SK-N-SH (cell line): ENCODE results near the gene CENPE. TPM values are rescaled to one million over a fixed set of nuclear protein-coding genes. Genes with fewer than 3 reads are reported as not detected.

Experiments used
- CTCF ChIA-PET: fragments of 300-600, 350-600 bp; formaldehyde crosslinking; extraction: SDS; loops from one replicate; lab custom pipeline; 2021; lab: Yijun Ruan, JAX
- POLR2A ChIA-PET: fragments of 350-600 bp; sonication (Branson Sonifier 250); formaldehyde crosslinking; extraction: SDS; loops from one replicate; lab custom pipeline; 2020; ENCODE audit warnings: antibody characterized with exemption, inconsistent platforms; lab: Yijun Ruan, JAX
- DNase-seq: peaks from one replicate; pipeline ENCODE4 v3.0.0; 2012
- H2AFZ ChIP-seq: fragments of 200-600 bp; sonication (generic); 2 replicates; pipeline ENCODE4 v1.8.1; 2016; ENCODE audit warnings: antibody characterized with exemption, mild to moderate bottlenecking, low read depth
- H3F3A ChIP-seq: fragments of 200-600 bp; sonication (generic); replicated peaks from 2 replicates; pipeline ENCODE3; 2016; ENCODE audit warnings: antibody characterized with exemption, mild to moderate bottlenecking; ENCODE audit not compliant: insufficient read depth
- H3K27ac ChIP-seq, 2 experiments: fragments of 200-500 bp in 1 of 2; fragments of 200-600 bp in 1 of 2; sonication (Bioruptor generic) in 1 of 2; sonication (generic), shearing (Covaris generic) in 1 of 2; 2 replicates each; pipeline versions ENCODE4 v1.5.1 to v1.6.1; 2014 to 2016; ENCODE audit warnings: low read depth in 2 of 2, inconsistent platforms in 1 of 2, low read length in 1 of 2, mild to moderate bottlenecking in 1 of 2, mixed read lengths in 1 of 2
- H3K27me3 ChIP-seq: fragments of 200-600 bp; sonication (generic), shearing (Covaris generic); 2 replicates; pipeline ENCODE4 v1.6.1; 2016; ENCODE audit warnings: mixed run types; ENCODE audit not compliant: insufficient read depth
- H3K36me3 ChIP-seq, 2 experiments: fragments of 200-500 bp in 1 of 2; fragments of 200-600 bp in 1 of 2; sonication (Bioruptor generic) in 1 of 2; sonication (generic) in 1 of 2; replicated peaks in 1 of 2; 2 replicates each; pipeline versions ENCODE3 to v1.5.1; 2014 to 2016; ENCODE audit warnings: low read length in 1 of 2, mild to moderate bottlenecking in 1 of 2; ENCODE audit not compliant: insufficient read depth in 2 of 2, control insufficient read depth in 1 of 2
- H3K4me1 ChIP-seq, 2 experiments: fragments of 200-500 bp in 1 of 2; fragments of 200-600 bp in 1 of 2; sonication (Bioruptor generic) in 1 of 2; sonication (generic), shearing (Covaris generic) in 1 of 2; 2 replicates each; pipeline versions ENCODE4 v1.5.1 to v1.6.1; 2014 to 2016; ENCODE audit warnings: low read depth in 1 of 2, low read length in 1 of 2, mixed run types in 1 of 2; ENCODE audit not compliant: insufficient read depth in 2 of 2, control insufficient read depth in 1 of 2
- H3K4me2 ChIP-seq: fragments of 200-600 bp; sonication (generic), shearing (Covaris generic); 2 replicates; pipeline ENCODE4 v1.6.1; 2017; ENCODE audit warnings: mixed run types
- H3K4me3 ChIP-seq, 2 experiments: fragments of 200-500 bp in 1 of 2; fragments of 200-600 bp in 1 of 2; sonication (Bioruptor generic) in 1 of 2; sonication (generic), shearing (Covaris generic) in 1 of 2; 2 replicates each; pipeline versions ENCODE4 v1.5.1 to v1.8.1; 2014 to 2016; ENCODE audit warnings: low read depth in 2 of 2, inconsistent platforms in 1 of 2, low read length in 1 of 2, mild to moderate bottlenecking in 1 of 2, mixed read lengths in 1 of 2, moderate library complexity in 1 of 2
- H3K79me2 ChIP-seq: fragments of 200-600 bp; sonication (generic); 2 replicates; pipeline ENCODE4 v1.8.1; 2017; ENCODE audit warnings: mild to moderate bottlenecking; ENCODE audit not compliant: insufficient read depth
- H3K9ac ChIP-seq: fragments of 200-600 bp; sonication (generic); 2 replicates; pipeline ENCODE4 v1.6.1; 2017; ENCODE audit warnings: mixed run types
- H3K9me2 ChIP-seq: fragments of 200-600 bp; sonication (generic); 2 replicates; pipeline ENCODE4 v1.6.1; 2017; ENCODE audit warnings: mixed run types
- H3K9me3 ChIP-seq: fragments of 200-600 bp; sonication (generic); 2 replicates; pipeline ENCODE4 v1.6.1; 2017; ENCODE audit warnings: mixed run types, mild to moderate bottlenecking, moderate library complexity
- H4K20me1 ChIP-seq: fragments of 200-600 bp; sonication (generic); 2 replicates; pipeline ENCODE4 v1.6.1; 2017; ENCODE audit warnings: mild to moderate bottlenecking, mixed run types; ENCODE audit not compliant: insufficient read depth
- CHD2 ChIP-seq: fragments of 150-350 bp; IDR thresholded peaks from 2 replicates; pipeline ENCODE4 v1.6.1; 2018; ENCODE audit warnings: low read length; ENCODE audit not compliant: partially characterized antibody
- EZH2phosphoT487 ChIP-seq: fragments of 200-600 bp; sonication (generic); IDR thresholded peaks from 2 replicates; pipeline ENCODE4 v1.6.1; 2017; ENCODE audit warnings: low read depth, mixed run types, mild to moderate bottlenecking, antibody characterized with exemption, moderate library complexity, borderline replicate concordance
- FOXM1 ChIP-seq: IDR thresholded peaks from 2 replicates; pipeline ENCODE4 v1.4.0; 2012; ENCODE audit warnings: low read depth, mild to moderate bottlenecking
- GABPA ChIP-seq: IDR thresholded peaks from 2 replicates; pipeline ENCODE4 v1.4.0; 2012; ENCODE audit warnings: low read depth, mild to moderate bottlenecking
- GATA2 ChIP-seq: sonication (generic); formaldehyde crosslinking; IDR thresholded peaks from 2 replicates; pipeline ENCODE4 v1.5.0; 2020; ENCODE audit warnings: mild to moderate bottlenecking, missing genetic modification reagents
- MEF2A ChIP-seq: IDR thresholded peaks from 2 replicates; pipeline ENCODE4 v1.4.0; 2012; ENCODE audit warnings: low read depth, borderline replicate concordance
- MXI1 ChIP-seq: IDR thresholded peaks from 2 replicates; pipeline ENCODE4 v1.6.1; 2012; ENCODE audit warnings: mild to moderate bottlenecking, low read depth, low read length, improper control_type of control experiment
- NRF1 ChIP-seq: IDR thresholded peaks from 2 replicates; pipeline ENCODE4 v1.6.1; 2012; ENCODE audit warnings: low read depth, mild to moderate bottlenecking, low read length
- PBX3 ChIP-seq: IDR thresholded peaks from 2 replicates; pipeline ENCODE4; 2012
- RCOR1 ChIP-seq: fragments of 150-350 bp; IDR thresholded peaks from 2 replicates; pipeline ENCODE4 v1.6.1; 2017; ENCODE audit warnings: antibody characterized with exemption, low read length
- RFX5 ChIP-seq: IDR thresholded peaks from 2 replicates; pipeline ENCODE4 v1.6.1; 2012; ENCODE audit warnings: mild to moderate bottlenecking, improper control_type of control experiment, low read length
- SIN3A ChIP-seq: IDR thresholded peaks from 2 replicates; pipeline ENCODE4 v1.6.1; 2012; ENCODE audit warnings: low read depth, mild to moderate bottlenecking, low read length, moderate library complexity, borderline replicate concordance
- TAF1 ChIP-seq: IDR thresholded peaks from 2 replicates; pipeline ENCODE4 v1.6.1; 2012; ENCODE audit warnings: low read depth, mild to moderate bottlenecking, low read length, moderate library complexity, borderline replicate concordance
- ZBTB33 ChIP-seq: IDR thresholded peaks from 2 replicates; pipeline ENCODE4 v1.4.0; 2012; ENCODE audit warnings: low read depth, borderline replicate concordance
- WGBS: methylation state at CpG from one replicate; pipeline ENCODE4 v1.1.6; 2017; ENCODE audit warnings: low lambda C conversion rate; 5-methylcytosine and 5-hydroxymethylcytosine counted together
- polyA plus RNA-seq, 3 experiments: library from polyadenylated mRNA; depleted of rRNA; stranded (reverse); fragments of >200 nt; gene quantifications; 2 replicates each; pipeline ENCODE4 v1.2.3, GENCODE V29; 2012
- TF ChIP-seq, protein P1 (sequence below): IDR thresholded peaks from 2 replicates; pipeline ENCODE4 v1.6.1; 2012; ENCODE audit warnings: mild to moderate bottlenecking, low read depth, low read length, moderate library complexity
- TF ChIP-seq, protein P2 (sequence below): IDR thresholded peaks from 2 replicates; pipeline ENCODE4 v1.4.0; 2012; ENCODE audit warnings: low read depth

Gene CENPE
- polyA plus RNA-seq, 1 of the 3 experiments (the other 2 are of a cell fraction) = 1.7 TPM

DNA sequence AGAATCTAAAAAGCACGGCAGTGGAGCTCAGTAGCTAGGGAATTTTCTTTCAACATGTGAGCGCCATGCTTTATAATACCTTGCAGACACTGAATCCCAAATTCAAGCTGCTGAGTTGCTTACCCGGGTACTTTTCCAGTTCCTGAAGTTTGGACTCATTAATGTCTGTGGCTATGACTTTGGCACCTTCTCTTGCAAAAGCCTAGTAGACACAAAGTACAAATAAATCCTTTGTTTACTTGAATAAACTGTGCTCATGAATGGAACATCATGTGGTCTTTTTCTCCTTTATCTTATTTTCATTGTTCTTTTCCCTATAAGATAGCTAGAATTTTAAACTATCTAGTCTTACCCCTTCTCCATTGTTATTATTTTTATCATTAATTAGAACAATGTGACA lies 103.1 kb downstream of the CENPE start:
- CTCF ChIA-PET = interaction anchor here (1.0 to 2.0 kb wide), 4 partner anchors 13 to 348 kb away, joined by 3 to 8 read pairs (median 3); no protein-coding TSS in a partner anchor
- Histone ChIP-seq H3K9me2 (no peaks in the 10 kb centered on the region), H4K20me1 (no peaks in the 10 kb centered on the region), H3K36me3 (peaks cover 23 to 30% of the 10 kb centered on the region in 2 experiments), H3K4me1 (peaks cover 7 to 8% of the 10 kb centered on the region in 2 experiments; a peak in 3 of 4 replicates), H3K4me2 (no peak overlapping the region), H3K27me3 (no peaks in the 10 kb centered on the region), H3K4me3 (no peak overlapping the region), H3K79me2 (peaks cover 10% of the 10 kb centered on the region; the same call in 1 of the 2 replicates), H3K9ac (no peak overlapping the region)
- 96% methylated on average over 3 of the region's 3 CpGs for WGBS
- POLR2A ChIA-PET = no interaction called here
- no peak for TF ChIP-seq FOXM1
- TF ChIP-seq PBX3 = no peak
- no peak for TF ChIP-seq EZH2phosphoT487
- TF ChIP-seq MEF2A = no peak
- no peak for TF ChIP-seq TAF1
- no peak for TF ChIP-seq ZBTB33
- TF ChIP-seq, protein P1, sequence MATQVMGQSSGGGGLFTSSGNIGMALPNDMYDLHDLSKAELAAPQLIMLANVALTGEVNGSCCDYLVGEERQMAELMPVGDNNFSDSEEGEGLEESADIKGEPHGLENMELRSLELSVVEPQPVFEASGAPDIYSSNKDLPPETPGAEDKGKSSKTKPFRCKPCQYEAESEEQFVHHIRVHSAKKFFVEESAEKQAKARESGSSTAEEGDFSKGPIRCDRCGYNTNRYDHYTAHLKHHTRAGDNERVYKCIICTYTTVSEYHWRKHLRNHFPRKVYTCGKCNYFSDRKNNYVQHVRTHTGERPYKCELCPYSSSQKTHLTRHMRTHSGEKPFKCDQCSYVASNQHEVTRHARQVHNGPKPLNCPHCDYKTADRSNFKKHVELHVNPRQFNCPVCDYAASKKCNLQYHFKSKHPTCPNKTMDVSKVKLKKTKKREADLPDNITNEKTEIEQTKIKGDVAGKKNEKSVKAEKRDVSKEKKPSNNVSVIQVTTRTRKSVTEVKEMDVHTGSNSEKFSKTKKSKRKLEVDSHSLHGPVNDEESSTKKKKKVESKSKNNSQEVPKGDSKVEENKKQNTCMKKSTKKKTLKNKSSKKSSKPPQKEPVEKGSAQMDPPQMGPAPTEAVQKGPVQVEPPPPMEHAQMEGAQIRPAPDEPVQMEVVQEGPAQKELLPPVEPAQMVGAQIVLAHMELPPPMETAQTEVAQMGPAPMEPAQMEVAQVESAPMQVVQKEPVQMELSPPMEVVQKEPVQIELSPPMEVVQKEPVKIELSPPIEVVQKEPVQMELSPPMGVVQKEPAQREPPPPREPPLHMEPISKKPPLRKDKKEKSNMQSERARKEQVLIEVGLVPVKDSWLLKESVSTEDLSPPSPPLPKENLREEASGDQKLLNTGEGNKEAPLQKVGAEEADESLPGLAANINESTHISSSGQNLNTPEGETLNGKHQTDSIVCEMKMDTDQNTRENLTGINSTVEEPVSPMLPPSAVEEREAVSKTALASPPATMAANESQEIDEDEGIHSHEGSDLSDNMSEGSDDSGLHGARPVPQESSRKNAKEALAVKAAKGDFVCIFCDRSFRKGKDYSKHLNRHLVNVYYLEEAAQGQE = no peak
- no peak for TF ChIP-seq RFX5
- TF ChIP-seq NRF1 = no peak
- TF ChIP-seq RCOR1 = no peak
- no peak for TF ChIP-seq GATA2 (CRISPR knock-in tag)
- TF ChIP-seq, protein P2, sequence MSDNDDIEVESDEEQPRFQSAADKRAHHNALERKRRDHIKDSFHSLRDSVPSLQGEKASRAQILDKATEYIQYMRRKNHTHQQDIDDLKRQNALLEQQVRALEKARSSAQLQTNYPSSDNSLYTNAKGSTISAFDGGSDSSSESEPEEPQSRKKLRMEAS = no peak
- TF ChIP-seq GABPA = no peak
- TF ChIP-seq CHD2 = no peak
- no peak for TF ChIP-seq MXI1
- TF ChIP-seq SIN3A = no peak
- TF ChIP-seq, all 33 proteins: peak for 0
- Histone ChIP-seq H3F3A (no peaks in the 10 kb centered on the region), H2AFZ (no peak overlapping the region), H3K27ac (no peak overlapping the region), H3K9me3 (no peaks in the 10 kb centered on the region)
- no peak for DNase-seq
